ENCODE results near the gene CBX8.

The CBX8 gene

DNA sequence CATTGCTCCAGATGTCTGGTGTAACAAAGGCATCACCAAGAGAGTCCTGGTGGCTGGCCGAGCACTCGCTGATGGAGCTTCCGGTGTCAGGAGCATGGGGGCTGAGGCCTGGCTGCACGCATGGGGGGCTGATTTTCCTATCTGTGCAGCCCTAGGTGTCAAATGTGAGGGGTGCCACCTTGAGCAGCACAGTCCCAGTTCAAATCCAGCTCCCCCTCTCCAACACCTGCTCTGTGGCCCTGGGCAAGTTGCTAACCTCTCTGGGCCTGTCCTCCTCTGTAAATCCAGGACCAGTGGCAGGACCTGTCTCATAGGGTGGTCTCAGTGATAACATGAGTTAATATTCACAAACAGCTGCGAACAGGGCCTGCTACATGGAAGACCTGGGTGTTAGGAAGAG is 53.3 kb downstream of the CBX8 start:
- TF ChIP-seq, protein P1, sequence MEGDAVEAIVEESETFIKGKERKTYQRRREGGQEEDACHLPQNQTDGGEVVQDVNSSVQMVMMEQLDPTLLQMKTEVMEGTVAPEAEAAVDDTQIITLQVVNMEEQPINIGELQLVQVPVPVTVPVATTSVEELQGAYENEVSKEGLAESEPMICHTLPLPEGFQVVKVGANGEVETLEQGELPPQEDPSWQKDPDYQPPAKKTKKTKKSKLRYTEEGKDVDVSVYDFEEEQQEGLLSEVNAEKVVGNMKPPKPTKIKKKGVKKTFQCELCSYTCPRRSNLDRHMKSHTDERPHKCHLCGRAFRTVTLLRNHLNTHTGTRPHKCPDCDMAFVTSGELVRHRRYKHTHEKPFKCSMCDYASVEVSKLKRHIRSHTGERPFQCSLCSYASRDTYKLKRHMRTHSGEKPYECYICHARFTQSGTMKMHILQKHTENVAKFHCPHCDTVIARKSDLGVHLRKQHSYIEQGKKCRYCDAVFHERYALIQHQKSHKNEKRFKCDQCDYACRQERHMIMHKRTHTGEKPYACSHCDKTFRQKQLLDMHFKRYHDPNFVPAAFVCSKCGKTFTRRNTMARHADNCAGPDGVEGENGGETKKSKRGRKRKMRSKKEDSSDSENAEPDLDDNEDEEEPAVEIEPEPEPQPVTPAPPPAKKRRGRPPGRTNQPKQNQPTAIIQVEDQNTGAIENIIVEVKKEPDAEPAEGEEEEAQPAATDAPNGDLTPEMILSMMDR (IDR thresholded peaks at IDR 0.05; ENCODE audit: low read depth, low read length, poor library complexity, severe bottlenecking), result no peak
- TF ChIP-seq EZH2phosphoT487 (IDR thresholded peaks at IDR 0.05; ENCODE audit: borderline replicate concordance, low read length), result no peak

DNA sequence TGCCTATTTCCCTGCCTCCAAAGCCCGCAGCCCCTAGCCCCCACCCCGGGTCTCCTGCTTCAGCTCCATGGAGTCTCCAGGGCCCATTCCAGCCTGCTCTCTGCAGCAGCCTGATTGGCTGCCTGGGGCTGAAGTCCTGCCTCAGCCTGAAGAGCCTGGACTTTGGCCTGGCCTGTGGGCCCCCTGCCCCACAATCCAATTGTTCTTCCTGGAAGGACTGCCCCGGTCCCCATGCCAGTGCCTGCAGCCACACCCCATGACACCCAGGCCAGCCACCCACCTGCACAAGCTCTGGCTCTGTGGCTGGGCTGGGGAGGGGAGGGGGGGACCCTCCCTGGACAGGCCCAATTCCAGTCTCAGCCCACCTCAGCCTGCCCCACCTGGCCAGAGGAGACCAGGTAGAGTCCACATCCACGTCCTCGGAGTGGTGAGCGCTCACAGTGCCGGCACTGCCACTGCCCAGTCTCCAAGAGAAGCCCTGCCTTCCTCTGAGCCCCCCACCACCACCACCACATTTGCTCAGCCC is 53.9 kb downstream of the CBX8 start:
- H3K36me3 ChIP-seq (ENCODE audit: control insufficient read depth, low read length), result no peaks in the 10 kb centered on the region
- no peaks in the 10 kb centered on the region for H3K79me2 ChIP-seq (ENCODE audit: control insufficient read depth, low read length)
- no peaks in the 10 kb centered on the region for H3F3A ChIP-seq (ENCODE audit: control insufficient read depth, insufficient read depth)
- H3K4me3 ChIP-seq (ENCODE audit: low read length), result no peak overlapping the region
- no peaks in the 10 kb centered on the region for H3K9me3 ChIP-seq (ENCODE audit: control insufficient read depth, insufficient read depth, low read length)
- peaks cover 10% of the 10 kb centered on the region for H3K27me3 ChIP-seq (ENCODE audit: control insufficient read depth, low read length)
- TF ChIP-seq, protein P1 (IDR thresholded peaks at IDR 0.05; ENCODE audit: low read depth, low read length, poor library complexity, severe bottlenecking), result no peak
- TF ChIP-seq EZH2phosphoT487 (IDR thresholded peaks at IDR 0.05; ENCODE audit: borderline replicate concordance, low read length), result no peak
- no peaks in the 10 kb centered on the region for H3K9me2 ChIP-seq (replicated peaks; ENCODE audit: control insufficient read depth, low read length)
- no peak overlapping the region for H3K27ac ChIP-seq (ENCODE audit: low read depth, low read length)
- H3K4me1 ChIP-seq (ENCODE audit: control insufficient read depth, low read length), result peaks cover 3% of the 10 kb centered on the region
- no peaks in the 10 kb centered on the region for H4K20me1 ChIP-seq (ENCODE audit: control insufficient read depth, insufficient read depth, low read depth, low read length)
- no peak overlapping the region for H3K4me2 ChIP-seq (ENCODE audit: low read length)

More for the DNA sequence above, 53.3 kb downstream of the CBX8 start:
- Histone ChIP-seq H3K4me3 (ENCODE audit: low read length) (no peak overlapping the region), H3K4me2 (ENCODE audit: low read length) (no peak overlapping the region), H3K79me2 (ENCODE audit: control insufficient read depth, low read length) (no peaks in the 10 kb centered on the region), H3K9me2 (replicated peaks; ENCODE audit: control insufficient read depth, low read length) (no peaks in the 10 kb centered on the region), H3K27me3 (ENCODE audit: control insufficient read depth, low read length) (peaks cover 10% of the 10 kb centered on the region), H4K20me1 (ENCODE audit: control insufficient read depth, insufficient read depth, low read depth, low read length) (no peaks in the 10 kb centered on the region), H3K27ac (ENCODE audit: low read depth, low read length) (no peak overlapping the region), H3K4me1 (ENCODE audit: control insufficient read depth, low read length) (peaks cover 3% of the 10 kb centered on the region), H3K36me3 (ENCODE audit: control insufficient read depth, low read length) (no peaks in the 10 kb centered on the region), H3F3A (ENCODE audit: control insufficient read depth, insufficient read depth) (no peaks in the 10 kb centered on the region), H3K9me3 (ENCODE audit: control insufficient read depth, insufficient read depth, low read length) (no peaks in the 10 kb centered on the region)

GRCh38 chr17:79742589-79742918 is 54.3 kb downstream of the CBX8 start:
- H3K27ac ChIP-seq (ENCODE audit: low read depth, low read length), result no peak overlapping the region
- H3F3A ChIP-seq (ENCODE audit: control insufficient read depth, insufficient read depth), result no peaks in the 10 kb centered on the region
- H4K20me1 ChIP-seq (ENCODE audit: control insufficient read depth, insufficient read depth, low read depth, low read length), result no peaks in the 10 kb centered on the region
- peaks cover 10% of the 10 kb centered on the region for H3K27me3 ChIP-seq (ENCODE audit: control insufficient read depth, low read length)
- no peaks in the 10 kb centered on the region for H3K79me2 ChIP-seq (ENCODE audit: control insufficient read depth, low read length)
- H3K9me2 ChIP-seq (replicated peaks; ENCODE audit: control insufficient read depth, low read length), result no peaks in the 10 kb centered on the region
- H3K9me3 ChIP-seq (ENCODE audit: control insufficient read depth, insufficient read depth, low read length), result no peaks in the 10 kb centered on the region
- H3K4me3 ChIP-seq (ENCODE audit: low read length), result no peak overlapping the region
- no peaks in the 10 kb centered on the region for H3K36me3 ChIP-seq (ENCODE audit: control insufficient read depth, low read length)
- H3K4me1 ChIP-seq (ENCODE audit: control insufficient read depth, low read length), result peaks cover 3% of the 10 kb centered on the region
- TF ChIP-seq, protein P1 (IDR thresholded peaks at IDR 0.05; ENCODE audit: low read depth, low read length, poor library complexity, severe bottlenecking), result no peak
- TF ChIP-seq EZH2phosphoT487 (IDR thresholded peaks at IDR 0.05; ENCODE audit: borderline replicate concordance, low read length), result no peak
- H3K4me2 ChIP-seq (ENCODE audit: low read length), result no peak overlapping the region
